ENCODE data around the gene KREMEN1.

KREMEN1 gene

DNA sequence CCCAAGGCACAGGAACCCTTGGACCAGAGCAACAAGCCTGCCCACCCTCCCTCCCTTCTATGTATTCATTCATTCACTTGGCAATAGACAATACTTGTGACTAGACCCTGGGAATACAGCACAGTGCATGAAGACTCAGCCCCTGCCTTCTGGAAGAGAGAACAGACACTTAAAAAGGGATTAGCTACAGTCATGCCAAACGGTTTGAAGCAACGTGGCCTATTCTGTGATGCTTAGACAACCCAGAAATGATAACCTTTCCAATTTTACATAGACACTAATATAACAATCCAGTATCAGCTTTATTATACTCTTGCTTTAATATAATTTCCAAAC, 52.6 kb downstream of the KREMEN1 start:
- no peak overlapping the region for H3K4me3 ChIP-seq
- no peak overlapping the region for H3K9ac ChIP-seq
- no peaks in the 10 kb centered on the region for H3K4me1 ChIP-seq
- H3K4me2 ChIP-seq: no peak overlapping the region
- no peak for TF ChIP-seq Cebpa-rat (IDR thresholded peaks at IDR 0.05)
- peaks cover 0 to 2% (median 0%) of the 10 kb centered on the region in 11 experiments; a peak in 3 of 22 replicates for H3K9me3 ChIP-seq (replicated peaks in 1 of 11)
- no peaks in the 10 kb centered on the region for H4K20me1 ChIP-seq
- no peak overlapping the region for H3K27ac ChIP-seq
- no peaks in the 10 kb centered on the region for H3K27me3 ChIP-seq
- no peaks in the 10 kb centered on the region for H3K36me3 ChIP-seq

GRCh38 chr22:29125844-29126243, 53.0 kb downstream of the KREMEN1 start:
- H3K4me3 ChIP-seq: no peak overlapping the region
- no peaks in the 10 kb centered on the region for H3K27me3 ChIP-seq
- H3K9me3 ChIP-seq (replicated peaks in 1 of 11): no peaks in the 10 kb centered on the region
- H3K9ac ChIP-seq: no peak overlapping the region
- no peaks in the 10 kb centered on the region for H3K36me3 ChIP-seq
- H4K20me1 ChIP-seq: no peaks in the 10 kb centered on the region
- H3K27ac ChIP-seq: no peak overlapping the region
- no peak overlapping the region for H3K4me2 ChIP-seq
- no peaks in the 10 kb centered on the region for H3K4me1 ChIP-seq
- TF ChIP-seq Cebpa-rat (IDR thresholded peaks at IDR 0.05): no peak

- no peak overlapping the region for H3K9ac ChIP-seq
- H3K4me2 ChIP-seq: no peak overlapping the region
- no peaks in the 10 kb centered on the region for H3K4me1 ChIP-seq
- H3K27me3 ChIP-seq: no peaks in the 10 kb centered on the region
- no peak overlapping the region for H3K27ac ChIP-seq
- no peak for TF ChIP-seq Cebpa-rat (IDR thresholded peaks at IDR 0.05)
- no peaks in the 10 kb centered on the region for H3K9me3 ChIP-seq (replicated peaks in 1 of 11)
- H4K20me1 ChIP-seq: no peaks in the 10 kb centered on the region
- H3K36me3 ChIP-seq: no peaks in the 10 kb centered on the region
- no peak overlapping the region for H3K4me3 ChIP-seq
These were observed 54.0 kb downstream of the KREMEN1 start for GRCh38 chr22:29126670-29127395.

DNA sequence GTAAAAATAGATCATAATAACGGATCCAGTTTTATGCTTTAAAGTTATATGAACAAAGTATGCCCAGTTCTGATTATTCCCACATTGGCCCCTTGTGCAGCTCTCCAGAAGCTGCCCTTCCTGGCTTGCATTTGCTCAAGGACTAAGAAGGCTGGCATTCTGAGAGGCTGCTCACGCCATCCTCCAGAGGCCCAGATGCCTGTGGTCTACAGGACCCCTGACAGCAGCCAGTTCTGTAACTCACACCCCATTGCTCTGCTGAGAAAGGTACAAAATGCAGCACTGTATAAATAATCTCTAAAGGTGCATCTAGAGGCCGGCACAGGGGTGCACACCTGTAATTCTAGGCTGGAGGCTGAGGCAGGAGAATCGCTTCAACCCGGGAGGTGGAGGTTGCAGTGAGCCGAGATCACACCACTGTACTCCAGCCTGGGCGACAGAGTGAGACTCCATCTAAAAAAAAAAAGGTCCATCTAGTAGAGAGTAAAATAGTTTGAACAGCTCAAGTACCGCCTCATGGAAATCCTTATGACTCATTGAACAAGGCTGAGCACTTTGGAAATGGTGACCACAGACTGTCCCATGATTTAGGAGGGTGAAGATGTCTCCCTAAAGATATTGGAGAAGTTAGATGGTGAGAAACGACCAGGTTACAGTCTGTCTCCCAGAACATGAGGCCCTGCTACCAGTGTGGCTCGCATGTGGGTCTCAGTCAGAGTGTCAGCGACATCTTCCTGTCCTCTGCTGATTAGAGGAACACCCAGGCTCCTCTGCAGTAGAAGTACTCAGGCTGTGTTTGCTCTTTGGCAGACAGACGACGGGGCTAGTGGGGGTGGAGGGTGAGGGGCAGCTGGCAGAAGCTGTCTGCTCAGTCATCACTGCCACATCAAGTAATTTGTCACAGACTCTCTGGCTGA, 56.3 kb downstream of the KREMEN1 start:
- H3K4me3 ChIP-seq: no peak overlapping the region
- H3K36me3 ChIP-seq: no peaks in the 10 kb centered on the region
- H3K4me2 ChIP-seq: no peak overlapping the region
- no peaks in the 10 kb centered on the region for H3K27me3 ChIP-seq
- peaks cover 11 to 13% (median 11%) of the 10 kb centered on the region in 11 experiments for H3K9me3 ChIP-seq (replicated peaks in 1 of 11)
- no peak overlapping the region for H3K9ac ChIP-seq
- H3K27ac ChIP-seq: no peak overlapping the region
- no peak for TF ChIP-seq Cebpa-rat (IDR thresholded peaks at IDR 0.05)
- no peaks in the 10 kb centered on the region for H3K4me1 ChIP-seq
- H4K20me1 ChIP-seq: no peaks in the 10 kb centered on the region

DNA sequence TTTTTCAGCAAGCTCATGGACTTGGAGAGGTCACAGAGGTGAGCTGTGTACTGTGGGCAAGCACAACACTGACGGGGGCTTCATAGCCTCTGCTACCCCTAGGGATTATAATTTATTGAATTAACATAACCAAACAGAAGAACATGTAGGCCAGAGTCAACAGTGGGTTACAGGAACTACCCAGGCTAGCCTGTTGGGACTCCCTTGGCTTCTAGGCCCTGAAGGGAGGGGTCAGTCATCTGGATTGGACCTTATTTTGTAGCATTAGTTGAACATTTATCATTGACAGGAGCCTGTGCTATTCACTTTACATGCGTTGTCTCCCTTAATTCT, 56.9 kb downstream of the KREMEN1 start:
- H3K9me3 ChIP-seq (replicated peaks in 1 of 11): peaks cover 13 to 19% (median 16%) of the 10 kb centered on the region in 11 experiments
- H3K27me3 ChIP-seq: no peaks in the 10 kb centered on the region
- no peaks in the 10 kb centered on the region for H4K20me1 ChIP-seq
- TF ChIP-seq Cebpa-rat (IDR thresholded peaks at IDR 0.05): no peak
- H3K4me3 ChIP-seq: no peak overlapping the region
- no peaks in the 10 kb centered on the region for H3K4me1 ChIP-seq
- no peak overlapping the region for H3K9ac ChIP-seq
- H3K4me2 ChIP-seq: no peak overlapping the region
- H3K27ac ChIP-seq: no peak overlapping the region
- H3K36me3 ChIP-seq: no peaks in the 10 kb centered on the region

DNA sequence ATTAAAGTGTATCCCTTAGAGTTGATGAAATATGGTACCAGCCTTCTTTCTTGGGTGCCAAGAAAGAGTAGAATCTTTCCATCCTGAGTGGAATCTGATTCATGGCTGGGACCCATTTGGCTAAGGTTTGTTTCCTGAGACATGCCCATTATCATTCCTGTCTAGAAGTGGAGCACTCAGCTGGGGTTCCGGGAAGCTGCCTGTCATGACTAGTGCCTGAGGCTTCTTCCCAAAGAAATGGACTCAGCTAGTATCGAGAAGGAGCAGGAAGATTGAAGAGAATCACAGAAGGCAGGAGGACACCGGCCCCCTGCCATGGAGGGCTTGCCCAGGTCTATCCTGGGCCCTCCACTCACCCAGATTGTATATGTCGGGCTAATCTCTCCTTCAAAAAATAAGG, 57.6 kb downstream of the KREMEN1 start:
- no peak for TF ChIP-seq Cebpa-rat (IDR thresholded peaks at IDR 0.05)

GRCh38 chr22:29133603-29134133, 60.8 kb downstream of the KREMEN1 start:
- H3K27ac ChIP-seq: no peak overlapping the region
- no peak overlapping the region for H3K4me2 ChIP-seq
- H3K27me3 ChIP-seq: 0 out of 22 replicates have a peak, but pooled peaks cover 0 to 4% (median 0%) of the 10 kb centered on the region in 11 experiments
- no peak overlapping the region for H3K9ac ChIP-seq
- H3K9me3 ChIP-seq (replicated peaks in 1 of 11): peaks cover 13 to 20% (median 16%) of the 10 kb centered on the region in 11 experiments
- no peaks in the 10 kb centered on the region for H4K20me1 ChIP-seq
- H3K36me3 ChIP-seq: no peaks in the 10 kb centered on the region
- H3K4me1 ChIP-seq: peaks cover 0 to 7% (median 0%) of the 10 kb centered on the region in 10 experiments; a peak in 1 of 20 replicates
- TF ChIP-seq Cebpa-rat (IDR thresholded peaks at IDR 0.05): no peak
- H3K4me3 ChIP-seq: no peak overlapping the region

More for the DNA sequence above, 57.6 kb downstream of the KREMEN1 start:
- H3K36me3 ChIP-seq: no peaks in the 10 kb centered on the region
- H3K4me2 ChIP-seq: no peak overlapping the region
- H3K4me1 ChIP-seq: peaks cover 0 to 7% (median 0%) of the 10 kb centered on the region in 10 experiments; a peak in 1 of 20 replicates
- no peaks in the 10 kb centered on the region for H3K27me3 ChIP-seq
- no peaks in the 10 kb centered on the region for H4K20me1 ChIP-seq
- peaks cover 13 to 20% (median 16%) of the 10 kb centered on the region in 11 experiments for H3K9me3 ChIP-seq (replicated peaks in 1 of 11)
- H3K4me3 ChIP-seq: no peak overlapping the region
- no peak overlapping the region for H3K9ac ChIP-seq
- H3K27ac ChIP-seq: no peak overlapping the region

DNA sequence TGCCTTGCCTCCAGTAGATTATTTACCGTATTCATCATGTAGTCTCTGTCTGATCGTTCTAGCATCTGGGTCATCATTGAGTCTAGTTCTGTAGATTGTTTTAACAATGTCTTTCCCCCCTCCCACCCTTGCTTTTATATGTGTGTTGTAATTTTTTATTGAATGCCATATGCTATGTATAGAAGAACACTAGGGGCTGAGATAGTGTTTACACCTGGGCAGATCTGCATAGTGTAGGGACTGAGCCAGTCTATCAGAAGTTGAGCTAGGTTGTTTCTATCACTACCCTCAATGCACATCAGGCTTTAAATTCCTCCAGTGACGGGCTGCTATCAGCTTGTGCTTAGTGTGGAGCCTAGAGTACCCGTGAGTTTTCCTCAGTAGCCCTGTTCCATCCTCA, 61.6 kb downstream of the KREMEN1 start:
- Histone ChIP-seq H3K4me3 (no peak overlapping the region), H3K4me2 (no peak overlapping the region), H3K27me3 (0 out of 22 replicates have a peak, but pooled peaks cover 0 to 4% (median 0%) of the 10 kb centered on the region in 11 experiments), H4K20me1 (0 out of 22 replicates have a peak, but pooled peaks cover 0 to under 1% (median 0%) of the 10 kb centered on the region in 11 experiments), H3K36me3 (no peaks in the 10 kb centered on the region), H3K9ac (no peak overlapping the region), H3K27ac (no peak overlapping the region), H3K9me3 (replicated peaks in 1 of 11) (peaks cover 13 to 20% (median 16%) of the 10 kb centered on the region in 11 experiments), H3K4me1 (peaks cover 0 to 7% (median 0%) of the 10 kb centered on the region in 10 experiments; a peak in 1 of 20 replicates)
- TF ChIP-seq Cebpa-rat (IDR thresholded peaks at IDR 0.05): no peak

All from BLaER1 treated with 17β-estradiol and CSF1 and Interleukin-3, amounts not matched to agents 10 nM and 100 nM (cell line).